Uterus (tissue), 4 donors: ENCODE data around the gene PPM1N. TPM values are rescaled to one million over a fixed set of nuclear protein-coding genes. Genes with fewer than 3 reads are reported as not detected.

Experiments used
- DNase-seq, 2 donors: peaks; one replicate each; pipeline ENCODE4 v3.0.0-alpha.2; 2019 to 2020
- H3K27ac ChIP-seq, 2 donors: fragments of 200-600 bp; sonication (generic); 1 replicate in 1 of 2; 2 replicates in 1 of 2; pipeline ENCODE4 v1.5.1; 2016 to 2018
- H3K27me3 ChIP-seq, 2 donors: fragments of 200-600 bp; sonication (generic); one replicate each; pipeline ENCODE4 v1.5.1; 2018 to 2019; ENCODE audit warnings: control low read depth in 1 of 2
- H3K36me3 ChIP-seq, 2 donors: fragments of 200-600 bp; sonication (generic); one replicate each; pipeline ENCODE4 v1.5.1; 2019; ENCODE audit warnings: control low read depth in 1 of 2
- H3K4me1 ChIP-seq, 2 donors: fragments of 200-600 bp; sonication (generic); one replicate each; pipeline ENCODE4 v1.5.1; 2018 to 2019; ENCODE audit warnings: control low read depth in 1 of 2
- H3K4me3 ChIP-seq, 2 donors: fragments of 200-600 bp; sonication (generic); 1 replicate in 1 of 2; 2 replicates in 1 of 2; pipeline ENCODE4 v1.5.1; 2018 to 2019; ENCODE audit warnings: mild to moderate bottlenecking in 1 of 2
- H3K9me3 ChIP-seq, 2 donors: fragments of 200-600 bp; sonication (generic); one replicate each; pipeline ENCODE4 v1.5.1; 2019; ENCODE audit warnings: control low read depth in 1 of 2
- POLR2A ChIP-seq, 2 donors: fragments of 450-650 bp; IDR thresholded peaks; one replicate each; pipeline ENCODE4 v1.6.1; 2016; ENCODE audit warnings: antibody characterized with exemption in 2 of 2, mild to moderate bottlenecking in 1 of 2, moderate library complexity in 1 of 2
- intact Hi-C: fragments of 100-400 bp; cut with DNase I; formaldehyde crosslinking; loops from one replicate; pipeline ENCODE4 v1.15.1; 2023; ENCODE audit warnings: low total_unique reads
- total RNA-seq, 4 donors: library from RNA; depleted of rRNA in 3 of 4; stranded (reverse); fragments of >200 nt in 3 of 4; gene quantifications; one replicate each; pipeline versions ENCODE4 v1.1.0 to v1.2.4, GENCODE V29; 2014 to 2023
- TF ChIP-seq, protein P1 (sequence below), 4 experiments: fragments of 200-600 bp in 2 of 4; fragments of 450-650 bp in 2 of 4; sonication (generic) in 2 of 4; IDR thresholded peaks; one replicate each; pipeline ENCODE4 v1.5.1; 2016 to 2019; ENCODE audit warnings: antibody characterized with exemption in 4 of 4, mild to moderate bottlenecking in 2 of 4, moderate library complexity in 1 of 4
- donor health status: DM: yes; HTN: yes; CAD: no.

PPM1N gene
- total RNA-seq, 4 donors from 2014 or later: 42.5 TPM; not detected in 3

DNA sequence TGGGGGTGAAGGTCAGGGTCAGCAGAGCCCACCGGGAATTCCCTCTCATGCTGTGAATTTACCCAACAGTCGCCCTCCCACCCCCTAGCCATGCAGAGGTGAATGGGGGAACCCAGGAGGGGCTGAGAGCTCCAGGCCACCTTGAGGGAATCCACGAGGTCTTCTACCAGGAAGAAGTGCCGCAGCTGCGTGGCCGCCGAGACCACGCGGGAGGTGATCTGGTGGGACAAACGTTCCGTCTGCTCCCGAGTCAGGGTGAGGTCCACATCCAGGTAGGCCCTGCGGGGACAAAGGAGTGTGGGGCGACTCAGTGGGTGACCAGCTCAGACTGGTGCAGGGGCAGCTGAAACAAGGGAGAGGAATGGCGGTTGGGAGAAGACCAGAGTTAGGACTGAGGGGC is 9.5 kb upstream of the PPM1N start:
- intact Hi-C loops: no loop called here
- Histone ChIP-seq H3K4me3 (no peak overlapping the region), H3K27ac (no peak overlapping the region), H3K27me3 (no peaks in the 10 kb centered on the region), H3K36me3 (no peaks in the 10 kb centered on the region), H3K4me1 (no peaks in the 10 kb centered on the region), H3K9me3 (no peaks in the 10 kb centered on the region)
- no peak for TF ChIP-seq POLR2A (IDR thresholded peaks at IDR 0.05)
- TF ChIP-seq, protein P1, sequence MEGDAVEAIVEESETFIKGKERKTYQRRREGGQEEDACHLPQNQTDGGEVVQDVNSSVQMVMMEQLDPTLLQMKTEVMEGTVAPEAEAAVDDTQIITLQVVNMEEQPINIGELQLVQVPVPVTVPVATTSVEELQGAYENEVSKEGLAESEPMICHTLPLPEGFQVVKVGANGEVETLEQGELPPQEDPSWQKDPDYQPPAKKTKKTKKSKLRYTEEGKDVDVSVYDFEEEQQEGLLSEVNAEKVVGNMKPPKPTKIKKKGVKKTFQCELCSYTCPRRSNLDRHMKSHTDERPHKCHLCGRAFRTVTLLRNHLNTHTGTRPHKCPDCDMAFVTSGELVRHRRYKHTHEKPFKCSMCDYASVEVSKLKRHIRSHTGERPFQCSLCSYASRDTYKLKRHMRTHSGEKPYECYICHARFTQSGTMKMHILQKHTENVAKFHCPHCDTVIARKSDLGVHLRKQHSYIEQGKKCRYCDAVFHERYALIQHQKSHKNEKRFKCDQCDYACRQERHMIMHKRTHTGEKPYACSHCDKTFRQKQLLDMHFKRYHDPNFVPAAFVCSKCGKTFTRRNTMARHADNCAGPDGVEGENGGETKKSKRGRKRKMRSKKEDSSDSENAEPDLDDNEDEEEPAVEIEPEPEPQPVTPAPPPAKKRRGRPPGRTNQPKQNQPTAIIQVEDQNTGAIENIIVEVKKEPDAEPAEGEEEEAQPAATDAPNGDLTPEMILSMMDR (IDR thresholded peaks at IDR 0.05): no peak
- no peak for DNase-seq

DNA sequence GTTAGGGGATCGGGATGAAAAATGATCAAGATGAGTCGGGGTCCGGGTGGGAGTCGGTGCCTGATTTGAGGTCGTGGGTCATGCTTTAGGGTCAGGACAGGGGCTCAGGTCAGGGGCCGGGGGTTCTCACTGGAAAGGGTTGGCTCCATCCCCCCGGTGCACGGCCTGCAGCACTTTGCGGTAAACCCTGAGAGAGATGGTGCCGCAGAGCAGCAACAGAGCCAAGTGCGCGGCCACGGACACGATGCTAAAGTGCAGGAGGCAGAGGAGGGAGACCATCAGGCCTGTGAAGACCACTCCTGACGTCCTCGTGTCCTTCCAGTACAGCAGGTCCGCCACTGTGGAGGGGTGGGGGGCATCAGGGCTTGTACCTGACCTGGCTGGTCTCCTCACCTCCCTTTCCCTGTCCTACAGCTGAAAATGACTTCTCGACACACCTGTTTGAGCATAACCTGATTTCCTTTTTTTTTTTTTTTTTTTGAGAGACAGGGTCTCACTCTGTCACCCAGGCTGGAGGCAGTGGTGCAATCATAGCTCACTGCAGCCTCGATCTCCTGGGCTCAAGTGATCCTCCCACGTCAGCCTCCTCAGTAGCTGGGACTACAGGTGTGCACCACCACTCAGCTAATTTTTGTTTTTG is 8.9 kb upstream of the PPM1N start:
- H3K4me1 ChIP-seq: no peaks in the 10 kb centered on the region
- no peak overlapping the region for H3K27ac ChIP-seq
- no peaks in the 10 kb centered on the region for H3K36me3 ChIP-seq
- no peak overlapping the region for H3K4me3 ChIP-seq
- H3K27me3 ChIP-seq: no peaks in the 10 kb centered on the region
- no peaks in the 10 kb centered on the region for H3K9me3 ChIP-seq
- intact Hi-C loops: no loop called here
- TF ChIP-seq, protein P1 (IDR thresholded peaks at IDR 0.05): no peak
- TF ChIP-seq POLR2A (IDR thresholded peaks at IDR 0.05): no peak
- no peak for DNase-seq

DNA sequence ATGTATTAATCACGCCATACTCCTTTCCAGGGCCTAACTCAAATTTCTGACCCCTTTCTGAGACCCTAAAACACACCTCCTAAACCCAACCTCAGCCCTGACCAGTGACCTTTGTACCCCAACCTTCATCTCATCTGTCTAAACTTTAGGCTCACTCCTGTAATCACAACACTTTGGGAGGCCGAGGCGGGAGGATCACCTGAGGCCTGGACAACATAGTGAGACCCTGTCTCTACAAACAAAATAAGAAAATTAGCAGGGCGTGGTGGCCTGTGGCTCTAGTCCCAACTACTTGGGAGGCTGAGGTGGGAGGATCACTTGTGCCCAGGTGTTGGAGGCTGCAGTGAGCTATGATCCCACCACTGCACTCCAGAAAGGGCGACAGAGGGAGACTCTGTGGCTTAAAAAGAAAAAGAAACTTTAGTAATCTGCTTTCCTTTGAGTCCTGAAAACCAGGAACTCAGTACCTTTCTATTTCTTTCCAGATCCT is 6.1 kb upstream of the PPM1N start:
- no peak for TF ChIP-seq POLR2A (IDR thresholded peaks at IDR 0.05)
- TF ChIP-seq, protein P1 (IDR thresholded peaks at IDR 0.05): no peak
- DNase-seq: no peak
- peaks cover 0 to 10% of the 10 kb centered on the region in 2 donors for H3K4me1 ChIP-seq
- intact Hi-C loops: no loop called here
- no peaks in the 10 kb centered on the region for H3K36me3 ChIP-seq
- no peaks in the 10 kb centered on the region for H3K27me3 ChIP-seq
- peak overlapping the region in 1 of 2 donors; percentile 66 for H3K27ac ChIP-seq
- H3K4me3 ChIP-seq: peak overlapping the region in 1 of 2 donors; percentile 49
- H3K9me3 ChIP-seq: no peaks in the 10 kb centered on the region

DNA sequence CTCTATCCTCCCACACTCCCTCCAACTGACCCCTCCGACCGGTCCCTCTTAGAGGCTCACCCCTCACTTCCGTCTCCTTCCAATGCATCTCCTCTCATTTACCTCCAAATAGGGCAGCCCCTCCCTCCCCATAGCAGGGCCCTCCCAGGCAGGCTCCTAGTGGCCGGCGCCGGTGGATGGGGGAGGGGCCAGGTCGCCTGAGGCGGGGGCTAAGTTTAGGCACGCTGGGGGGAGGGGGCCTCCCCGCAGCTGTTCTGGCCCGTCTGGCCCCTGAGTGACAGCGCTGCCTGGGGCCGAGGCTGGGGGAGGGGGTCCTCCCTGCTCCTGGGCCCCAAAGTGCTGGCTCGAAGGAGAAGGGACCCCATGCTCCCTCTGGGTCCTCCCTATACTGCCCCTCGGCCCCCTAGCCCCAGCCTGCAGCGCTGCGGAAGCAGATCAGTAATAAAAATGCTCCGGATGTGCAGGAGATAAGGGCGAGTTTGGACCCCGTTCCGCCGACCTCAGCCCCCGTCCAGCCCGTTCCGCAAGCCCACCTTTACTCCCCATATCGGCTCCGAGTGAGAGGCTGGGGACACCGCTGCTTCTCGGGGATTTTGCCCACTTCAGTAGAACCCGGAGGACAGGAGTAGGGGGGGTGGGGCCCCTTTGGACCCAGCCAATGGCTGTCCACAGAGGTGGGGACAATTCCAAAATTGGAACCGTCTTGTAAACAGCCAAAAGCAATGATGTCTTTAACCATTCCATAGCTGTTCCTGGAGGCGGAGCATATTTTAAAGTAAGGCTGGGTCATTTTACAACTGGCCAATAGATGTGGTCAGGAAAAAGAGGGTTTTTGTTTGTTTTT is 5.4 kb upstream of the PPM1N start:
- Histone ChIP-seq H3K4me3 (peak overlapping the region; percentile 40 to 49), H3K36me3 (no peaks in the 10 kb centered on the region), H3K9me3 (no peaks in the 10 kb centered on the region), H3K4me1 (peaks cover 0 to 10% of the 10 kb centered on the region in 2 donors), H3K27me3 (no peaks in the 10 kb centered on the region), H3K27ac (peak overlapping the region; percentile 36 to 66)
- no peak for DNase-seq
- TF ChIP-seq POLR2A (IDR thresholded peaks at IDR 0.05): no peak
- TF ChIP-seq, protein P1 (IDR thresholded peaks at IDR 0.05): no peak
- intact Hi-C loops: no loop called here
